DND-41 (cell line): ENCODE measurements around the gene ZRANB1.

Experiments used
- ATAC-seq: fragments of 200-7000 bp; cut with Tn5 transposase; 3 replicates; pipeline ENCODE4 v1.9.1; 2021; ENCODE audit warnings: low read depth; ENCODE audit not compliant: insufficient read depth
- DNase-seq: peaks from one replicate; pipeline ENCODE4 v3.0.0-alpha.2; 2020
- H2AFZ ChIP-seq: 2 replicates; pipeline ENCODE4 v1.6.0; 2012; ENCODE audit warnings: low read depth, low read length
- H3K27ac ChIP-seq: 2 replicates; pipeline ENCODE4 v1.5.1; 2012; ENCODE audit warnings: low read length, inconsistent platforms
- H3K27me3 ChIP-seq: fragments of 200-600 bp; sonication (generic); 2 replicates; pipeline ENCODE4 v1.6.0; 2012; ENCODE audit warnings: low read length, mild to moderate bottlenecking, inconsistent platforms; ENCODE audit not compliant: insufficient read depth, poor library complexity
- H3K36me3 ChIP-seq: 2 replicates; pipeline ENCODE4 v1.5.1; 2012; ENCODE audit warnings: low read length, inconsistent platforms; ENCODE audit not compliant: insufficient read depth
- H3K4me1 ChIP-seq: 2 replicates; pipeline ENCODE4 v1.5.1; 2012; ENCODE audit warnings: mild to moderate bottlenecking, low read length; ENCODE audit not compliant: insufficient read depth
- H3K4me2 ChIP-seq: 2 replicates; pipeline ENCODE4 v1.6.0; 2012; ENCODE audit warnings: mild to moderate bottlenecking, moderate library complexity, low read length, inconsistent platforms; ENCODE audit not compliant: insufficient read depth
- H3K4me3 ChIP-seq, 2 experiments: fragments of 200-600 bp in 1 of 2; shearing (Covaris generic) in 1 of 2; 2 replicates each; pipeline ENCODE4 v1.5.1; 2012 to 2016; ENCODE audit warnings: inconsistent platforms in 2 of 2, low read length in 2 of 2, mild to moderate bottlenecking in 2 of 2, low read depth in 1 of 2, moderate library complexity in 1 of 2
- H3K79me2 ChIP-seq: 2 replicates; pipeline ENCODE4 v1.6.0; 2012; ENCODE audit warnings: low read length, inconsistent platforms; ENCODE audit not compliant: insufficient read depth
- H3K9ac ChIP-seq: 2 replicates; pipeline ENCODE4 v1.6.0; 2012; ENCODE audit warnings: low read depth, mild to moderate bottlenecking, inconsistent platforms, low read length, moderate library complexity
- H3K9me3 ChIP-seq: 2 replicates; pipeline ENCODE4 v1.5.1; 2012; ENCODE audit warnings: low read length, moderate library complexity, mild to moderate bottlenecking, inconsistent platforms; ENCODE audit not compliant: insufficient read depth, severe bottlenecking
- H4K20me1 ChIP-seq: 2 replicates; pipeline ENCODE4 v1.6.0; 2012; ENCODE audit warnings: low read length; ENCODE audit not compliant: insufficient read depth
- EZH2 ChIP-seq: IDR thresholded peaks from 3 replicates; pipeline ENCODE4 v1.6.1; 2012; ENCODE audit warnings: borderline replicate concordance, low read depth, mild to moderate bottlenecking, moderate library complexity, low read length, inconsistent platforms; ENCODE audit not compliant: severe bottlenecking
- TF ChIP-seq, protein P1 (sequence below): IDR thresholded peaks from 2 replicates; pipeline ENCODE4 v1.5.1; 2012; ENCODE audit warnings: borderline replicate concordance, low read length, moderate library complexity, mild to moderate bottlenecking; ENCODE audit not compliant: poor library complexity, severe bottlenecking; ENCODE audit errors: extremely low read depth

ZRANB1 gene

DNA sequence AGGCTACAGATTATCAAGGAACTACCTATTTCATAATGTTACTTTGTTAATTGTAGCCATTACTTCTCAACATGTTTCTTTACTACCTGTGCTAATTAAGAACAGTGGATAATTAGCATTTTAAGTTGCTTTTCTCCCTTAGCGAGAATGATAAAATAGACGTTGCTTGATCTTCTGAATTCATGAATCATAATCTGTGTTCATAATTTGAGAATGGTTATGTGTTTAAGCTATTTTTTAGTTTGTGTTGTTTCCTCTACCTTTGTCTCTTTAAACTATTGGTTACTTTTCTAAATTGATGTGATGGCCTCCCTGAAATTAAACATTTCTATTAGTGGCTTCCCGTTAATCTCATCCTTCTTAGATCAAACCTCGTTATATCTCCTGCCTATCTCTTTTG, at the start of gene ZRANB1:
TSS of gene ZRANB1 (plus strand) at position 301 of the 400 bp plus-strand sequence. CDS start 371 bp downstream, outside the sequence.
- Histone ChIP-seq H3K27me3 (no peaks in the 10 kb centered on the region), H3K4me2 (no peak within 1 kb of the TSS), H2AFZ (no peak within 1 kb of the TSS), H3K9me3 (no peaks in the 10 kb centered on the region), H3K79me2 (peaks cover 98% of the 10 kb centered on the region), H3K9ac (no peak within 1 kb of the TSS), H4K20me1 (peaks cover 71% of the 10 kb centered on the region), H3K4me3 (no peak within 1 kb of the TSS), H3K4me1 (no peaks in the 10 kb centered on the region), H3K27ac (no peak within 1 kb of the TSS), H3K36me3 (peaks cover 27% of the 10 kb centered on the region)
- ATAC-seq (no peak), DNase-seq (no peak)
- no peak for TF ChIP-seq EZH2
- TF ChIP-seq, protein P1, sequence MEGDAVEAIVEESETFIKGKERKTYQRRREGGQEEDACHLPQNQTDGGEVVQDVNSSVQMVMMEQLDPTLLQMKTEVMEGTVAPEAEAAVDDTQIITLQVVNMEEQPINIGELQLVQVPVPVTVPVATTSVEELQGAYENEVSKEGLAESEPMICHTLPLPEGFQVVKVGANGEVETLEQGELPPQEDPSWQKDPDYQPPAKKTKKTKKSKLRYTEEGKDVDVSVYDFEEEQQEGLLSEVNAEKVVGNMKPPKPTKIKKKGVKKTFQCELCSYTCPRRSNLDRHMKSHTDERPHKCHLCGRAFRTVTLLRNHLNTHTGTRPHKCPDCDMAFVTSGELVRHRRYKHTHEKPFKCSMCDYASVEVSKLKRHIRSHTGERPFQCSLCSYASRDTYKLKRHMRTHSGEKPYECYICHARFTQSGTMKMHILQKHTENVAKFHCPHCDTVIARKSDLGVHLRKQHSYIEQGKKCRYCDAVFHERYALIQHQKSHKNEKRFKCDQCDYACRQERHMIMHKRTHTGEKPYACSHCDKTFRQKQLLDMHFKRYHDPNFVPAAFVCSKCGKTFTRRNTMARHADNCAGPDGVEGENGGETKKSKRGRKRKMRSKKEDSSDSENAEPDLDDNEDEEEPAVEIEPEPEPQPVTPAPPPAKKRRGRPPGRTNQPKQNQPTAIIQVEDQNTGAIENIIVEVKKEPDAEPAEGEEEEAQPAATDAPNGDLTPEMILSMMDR, result no peak

DNA sequence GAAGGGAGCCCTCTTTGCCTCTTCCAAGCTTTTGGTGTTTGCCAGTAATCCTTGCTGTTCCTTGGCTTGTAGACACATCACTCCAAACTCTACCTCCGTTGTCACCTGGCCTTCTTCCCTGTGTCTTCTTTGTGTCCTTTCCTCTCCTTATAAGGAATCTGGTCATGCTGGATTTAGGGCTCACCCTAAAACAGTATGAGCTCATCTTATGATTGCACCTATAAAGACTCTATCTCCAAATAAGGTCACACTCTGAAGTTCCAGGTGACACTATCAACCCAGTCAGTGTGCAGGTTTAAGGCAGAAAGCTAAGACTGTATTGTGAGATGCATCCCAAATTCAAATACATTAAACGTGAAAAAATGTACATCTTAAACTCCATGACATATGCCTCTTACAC, 49.0 kb upstream of the ZRANB1 start:
- Histone ChIP-seq H3K9ac (no peak overlapping the region), H3K36me3 (no peaks in the 10 kb centered on the region), H3K4me3 (no peak overlapping the region), H3K27ac (no peak overlapping the region), H3K27me3 (peaks cover 7% of the 10 kb centered on the region), H3K4me1 (no peaks in the 10 kb centered on the region), H4K20me1 (no peaks in the 10 kb centered on the region), H3K79me2 (no peaks in the 10 kb centered on the region), H2AFZ (no peak overlapping the region), H3K4me2 (no peak overlapping the region), H3K9me3 (no peaks in the 10 kb centered on the region)
- ATAC-seq, result no peak
- TF ChIP-seq, protein P1, result no peak
- no peak for TF ChIP-seq EZH2
- no peak for DNase-seq

DNA sequence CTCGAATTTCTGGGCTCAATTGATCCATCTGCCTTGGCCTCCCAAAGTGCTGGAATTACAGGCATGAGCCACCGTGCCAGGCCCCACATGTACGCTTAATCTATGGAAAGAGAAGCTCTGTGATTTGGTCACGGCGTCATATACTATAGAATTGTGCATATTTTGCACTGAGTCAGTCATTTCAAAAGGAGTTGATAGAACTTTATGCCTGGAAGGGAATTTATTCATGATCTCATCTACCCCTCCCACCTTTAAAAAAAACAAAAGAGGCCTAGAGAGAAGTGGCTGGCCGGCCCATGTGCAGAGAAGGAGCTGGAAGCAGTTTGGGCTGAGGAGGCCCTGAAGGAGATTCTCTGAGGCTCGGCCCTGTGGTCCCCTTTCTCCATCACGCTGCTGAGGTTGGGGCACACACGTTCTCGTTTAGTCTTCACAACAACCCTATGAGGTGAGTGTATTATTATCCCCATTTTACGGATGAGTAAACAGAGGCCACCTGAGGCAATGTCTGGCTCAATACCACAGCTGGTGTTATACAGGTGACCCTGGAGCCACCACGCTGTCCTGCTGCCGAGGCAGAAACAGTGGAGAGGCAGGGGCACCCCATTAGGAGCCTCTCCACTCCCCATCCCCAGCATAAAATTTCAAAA, 47.2 kb upstream of the ZRANB1 start:
- H3K4me3 ChIP-seq, result no peak overlapping the region
- no peaks in the 10 kb centered on the region for H3K4me1 ChIP-seq
- no peak overlapping the region for H2AFZ ChIP-seq
- no peak for DNase-seq
- no peaks in the 10 kb centered on the region for H3K36me3 ChIP-seq
- H4K20me1 ChIP-seq, result no peaks in the 10 kb centered on the region
- no peak overlapping the region for H3K9ac ChIP-seq
- H3K4me2 ChIP-seq, result no peak overlapping the region
- TF ChIP-seq, protein P1, result no peak
- no peak for TF ChIP-seq EZH2
- H3K9me3 ChIP-seq, result no peaks in the 10 kb centered on the region
- no peak overlapping the region for H3K27ac ChIP-seq
- H3K79me2 ChIP-seq, result no peaks in the 10 kb centered on the region
- ATAC-seq, result no peak
- H3K27me3 ChIP-seq, result peaks cover 12% of the 10 kb centered on the region

DNA sequence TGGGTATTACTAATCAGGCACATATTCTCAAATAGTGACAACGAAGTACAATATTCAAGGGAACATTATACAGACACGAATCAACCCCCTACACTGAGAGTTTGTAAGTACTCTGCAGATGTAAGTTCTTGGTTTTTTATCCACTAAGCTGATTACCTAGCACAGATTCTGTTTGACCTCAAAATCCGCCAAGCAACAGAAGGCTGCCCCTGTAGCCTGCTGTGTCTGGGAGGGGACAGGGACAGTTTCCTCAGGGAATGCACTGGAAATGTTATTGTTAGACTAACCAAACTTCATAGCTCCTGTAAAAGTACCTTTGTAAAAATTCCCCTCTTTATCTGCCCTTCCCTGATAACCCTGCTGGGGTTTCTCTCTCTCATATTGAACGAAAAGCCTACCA, 45.2 kb upstream of the ZRANB1 start:
- peaks cover 16% of the 10 kb centered on the region for H3K27me3 ChIP-seq
- ATAC-seq, result no peak
- no peak overlapping the region for H3K4me3 ChIP-seq
- no peak overlapping the region for H3K9ac ChIP-seq
- no peaks in the 10 kb centered on the region for H3K79me2 ChIP-seq
- H3K4me1 ChIP-seq, result no peaks in the 10 kb centered on the region
- no peaks in the 10 kb centered on the region for H3K36me3 ChIP-seq
- H3K4me2 ChIP-seq, result no peak overlapping the region
- no peak overlapping the region for H3K27ac ChIP-seq
- no peaks in the 10 kb centered on the region for H3K9me3 ChIP-seq
- H4K20me1 ChIP-seq, result no peaks in the 10 kb centered on the region
- DNase-seq, result no peak
- TF ChIP-seq, protein P1, result no peak
- TF ChIP-seq EZH2, result no peak
- H2AFZ ChIP-seq, result no peak overlapping the region
